Measurements from ENCODE around the gene PLEKHA5.
A peak's percentile ranks its signal among the peaks of the same experiment; 100 is the strongest.

Gene PLEKHA5

GRCh38 chr12:19120795-19121194 lies 8.7 kb upstream of the PLEKHA5 start:
- Histone ChIP-seq H3K9ac (ENCODE audit: low read length) (no peak overlapping the region), H2AFZ (ENCODE audit: low read depth, low read length) (no peak overlapping the region)
- WGBS: 42% methylated on average over 3 of the region's 3 CpGs

GRCh38 chr12:19121449-19122018 lies 8.0 kb upstream of the PLEKHA5 start:
- Histone ChIP-seq H3K9me3 (ENCODE audit: control insufficient read depth, low read length) (peaks cover 4% of the 10 kb centered on the region), H3K4me1 (ENCODE audit: control insufficient read depth, insufficient read depth, low read depth, low read length) (no peaks in the 10 kb centered on the region), H2BK15ac (ENCODE audit: low read depth, poor library complexity, severe bottlenecking) (no peak overlapping the region), H3K23ac (ENCODE audit: low read length in 2 of 2) (no peak overlapping the region), H4K8ac (ENCODE audit: low read length) (no peak overlapping the region), H2BK12ac (ENCODE audit: low read length in 2 of 2) (no peak overlapping the region), H3K4me3 (ENCODE audit: insufficient read depth in 1 of 2, low read depth in 1 of 2, low read length in 2 of 2) (no peak overlapping the region), H3K36me3 (ENCODE audit: control insufficient read depth in 1 of 2, insufficient read depth in 2 of 2, low read depth in 1 of 2, low read length in 2 of 2) (no peaks in the 10 kb centered on the region), H4K91ac (ENCODE audit: low read length) (no peak overlapping the region), H3K18ac (ENCODE audit: low read depth in 1 of 2, low read length in 2 of 2) (peak overlapping the region in 1 of 2 experiments; percentile 37), H2BK5ac (ENCODE audit: low read depth, low read length, poor library complexity, severe bottlenecking) (no peak overlapping the region), H2AFZ (ENCODE audit: low read depth, low read length) (no peak overlapping the region), H3K79me1 (replicated peaks; ENCODE audit: low read length, poor library complexity, severe bottlenecking) (no peaks in the 10 kb centered on the region), H3K9ac (ENCODE audit: low read length) (no peak overlapping the region), H3K14ac (ENCODE audit: low read length in 2 of 2) (no peak overlapping the region), H3K27me3 (ENCODE audit: control insufficient read depth in 1 of 2, insufficient read depth in 1 of 2, low read length in 2 of 2) (no peaks in the 10 kb centered on the region), H2BK120ac (ENCODE audit: low read depth, low read length) (no peak overlapping the region), H3K4me2 (ENCODE audit: low read length, poor library complexity, severe bottlenecking) (no peak overlapping the region), H2AK5ac (ENCODE audit: low read length, severe bottlenecking) (no peak overlapping the region), H3K4ac (ENCODE audit: low read depth in 1 of 2, low read length in 2 of 2) (no peak overlapping the region), H3K27ac (ENCODE audit: low read length, poor library complexity, severe bottlenecking) (no peak overlapping the region)
- 0% methylated on average over 1 of the region's 1 CpG for WGBS
- DNase-seq: no peak

More at GRCh38 chr12:19120795-19121194, 8.7 kb upstream of the PLEKHA5 start:
- no peak overlapping the region for H3K4me3 ChIP-seq (ENCODE audit: insufficient read depth in 1 of 2, low read depth in 1 of 2, low read length in 2 of 2)
- no peak overlapping the region for H4K8ac ChIP-seq (ENCODE audit: low read length)
- H2BK5ac ChIP-seq (ENCODE audit: low read depth, low read length, poor library complexity, severe bottlenecking): no peak overlapping the region
- H3K23ac ChIP-seq (ENCODE audit: low read length in 2 of 2): no peak overlapping the region
- H2BK12ac ChIP-seq (ENCODE audit: low read length in 2 of 2): no peak overlapping the region
- no peaks in the 10 kb centered on the region for H3K36me3 ChIP-seq (ENCODE audit: control insufficient read depth in 1 of 2, insufficient read depth in 2 of 2, low read depth in 1 of 2, low read length in 2 of 2)
- H3K79me1 ChIP-seq (replicated peaks; ENCODE audit: low read length, poor library complexity, severe bottlenecking): no peaks in the 10 kb centered on the region
- H2AK5ac ChIP-seq (ENCODE audit: low read length, severe bottlenecking): no peak overlapping the region
- no peak overlapping the region for H3K27ac ChIP-seq (ENCODE audit: low read length, poor library complexity, severe bottlenecking)
- H3K4ac ChIP-seq (ENCODE audit: low read depth in 1 of 2, low read length in 2 of 2): no peak overlapping the region
- H3K14ac ChIP-seq (ENCODE audit: low read length in 2 of 2): no peak overlapping the region
- H3K4me2 ChIP-seq (ENCODE audit: low read length, poor library complexity, severe bottlenecking): no peak overlapping the region
- H4K91ac ChIP-seq (ENCODE audit: low read length): no peak overlapping the region
- no peaks in the 10 kb centered on the region for H3K9me3 ChIP-seq (ENCODE audit: control insufficient read depth, low read length)
- no peaks in the 10 kb centered on the region for H3K4me1 ChIP-seq (ENCODE audit: control insufficient read depth, insufficient read depth, low read depth, low read length)
- H2BK120ac ChIP-seq (ENCODE audit: low read depth, low read length): no peak overlapping the region
- no peaks in the 10 kb centered on the region for H3K27me3 ChIP-seq (ENCODE audit: control insufficient read depth in 1 of 2, insufficient read depth in 1 of 2, low read length in 2 of 2)
- no peak overlapping the region for H3K18ac ChIP-seq (ENCODE audit: low read depth in 1 of 2, low read length in 2 of 2)
- no peak overlapping the region for H2BK15ac ChIP-seq (ENCODE audit: low read depth, poor library complexity, severe bottlenecking)
- DNase-seq: peak; percentile 38

- no peaks in the 10 kb centered on the region for H3K27me3 ChIP-seq (ENCODE audit: control insufficient read depth in 1 of 2, insufficient read depth in 1 of 2, low read length in 2 of 2)
- no peak overlapping the region for H3K4ac ChIP-seq (ENCODE audit: low read depth in 1 of 2, low read length in 2 of 2)
- DNase-seq: no peak
- H3K4me2 ChIP-seq (ENCODE audit: low read length, poor library complexity, severe bottlenecking): no peak overlapping the region
- H2BK12ac ChIP-seq (ENCODE audit: low read length in 2 of 2): no peak overlapping the region
- H3K23ac ChIP-seq (ENCODE audit: low read length in 2 of 2): no peak overlapping the region
- WGBS: 62% methylated on average over 3 of the region's 5 CpGs
- no peak overlapping the region for H2BK15ac ChIP-seq (ENCODE audit: low read depth, poor library complexity, severe bottlenecking)
- H3K9ac ChIP-seq (ENCODE audit: low read length): no peak overlapping the region
- peaks cover 21% of the 10 kb centered on the region for H3K9me3 ChIP-seq (ENCODE audit: control insufficient read depth, low read length)
- no peak overlapping the region for H2AK5ac ChIP-seq (ENCODE audit: low read length, severe bottlenecking)
- no peaks in the 10 kb centered on the region for H3K79me1 ChIP-seq (replicated peaks; ENCODE audit: low read length, poor library complexity, severe bottlenecking)
- H2BK120ac ChIP-seq (ENCODE audit: low read depth, low read length): no peak overlapping the region
- no peaks in the 10 kb centered on the region for H3K36me3 ChIP-seq (ENCODE audit: control insufficient read depth in 1 of 2, insufficient read depth in 2 of 2, low read depth in 1 of 2, low read length in 2 of 2)
- H3K4me1 ChIP-seq (ENCODE audit: control insufficient read depth, insufficient read depth, low read depth, low read length): no peaks in the 10 kb centered on the region
- H2AFZ ChIP-seq (ENCODE audit: low read depth, low read length): no peak overlapping the region
- H4K91ac ChIP-seq (ENCODE audit: low read length): no peak overlapping the region
- H4K8ac ChIP-seq (ENCODE audit: low read length): no peak overlapping the region
- no peak overlapping the region for H2BK5ac ChIP-seq (ENCODE audit: low read depth, low read length, poor library complexity, severe bottlenecking)
- no peak overlapping the region for H3K14ac ChIP-seq (ENCODE audit: low read length in 2 of 2)
- no peak overlapping the region for H3K27ac ChIP-seq (ENCODE audit: low read length, poor library complexity, severe bottlenecking)
- H3K4me3 ChIP-seq (ENCODE audit: insufficient read depth in 1 of 2, low read depth in 1 of 2, low read length in 2 of 2): no peak overlapping the region
- H3K18ac ChIP-seq (ENCODE audit: low read depth in 1 of 2, low read length in 2 of 2): no peak overlapping the region
These were observed 4.2 kb upstream of the PLEKHA5 start for GRCh38 chr12:19125325-19125724.

GRCh38 chr12:19127270-19127669 lies 2.3 kb upstream of the PLEKHA5 start:
- H2AFZ ChIP-seq (ENCODE audit: low read depth, low read length): no peak overlapping the region
- DNase-seq: no peak
- H3K23ac ChIP-seq (ENCODE audit: low read length in 2 of 2): no peak overlapping the region
- no peak overlapping the region for H4K91ac ChIP-seq (ENCODE audit: low read length)
- H2AK5ac ChIP-seq (ENCODE audit: low read length, severe bottlenecking): no peak overlapping the region
- H3K36me3 ChIP-seq (ENCODE audit: control insufficient read depth in 1 of 2, insufficient read depth in 2 of 2, low read depth in 1 of 2, low read length in 2 of 2): no peaks in the 10 kb centered on the region
- no peak overlapping the region for H2BK15ac ChIP-seq (ENCODE audit: low read depth, poor library complexity, severe bottlenecking)
- no peak overlapping the region for H3K4me3 ChIP-seq (ENCODE audit: insufficient read depth in 1 of 2, low read depth in 1 of 2, low read length in 2 of 2)
- H2BK5ac ChIP-seq (ENCODE audit: low read depth, low read length, poor library complexity, severe bottlenecking): no peak overlapping the region
- no peak overlapping the region for H4K8ac ChIP-seq (ENCODE audit: low read length)
- no peak overlapping the region for H3K27ac ChIP-seq (ENCODE audit: low read length, poor library complexity, severe bottlenecking)
- no peak overlapping the region for H2BK120ac ChIP-seq (ENCODE audit: low read depth, low read length)
- H3K4ac ChIP-seq (ENCODE audit: low read depth in 1 of 2, low read length in 2 of 2): no peak overlapping the region
- no peak overlapping the region for H3K18ac ChIP-seq (ENCODE audit: low read depth in 1 of 2, low read length in 2 of 2)
- no peaks in the 10 kb centered on the region for H3K4me1 ChIP-seq (ENCODE audit: control insufficient read depth, insufficient read depth, low read depth, low read length)
- H3K14ac ChIP-seq (ENCODE audit: low read length in 2 of 2): no peak overlapping the region
- no peak overlapping the region for H3K4me2 ChIP-seq (ENCODE audit: low read length, poor library complexity, severe bottlenecking)
- H3K27me3 ChIP-seq (ENCODE audit: control insufficient read depth in 1 of 2, insufficient read depth in 1 of 2, low read length in 2 of 2): no peaks in the 10 kb centered on the region
- no peaks in the 10 kb centered on the region for H3K79me1 ChIP-seq (replicated peaks; ENCODE audit: low read length, poor library complexity, severe bottlenecking)
- no peak overlapping the region for H2BK12ac ChIP-seq (ENCODE audit: low read length in 2 of 2)
- H3K9me3 ChIP-seq (ENCODE audit: control insufficient read depth, low read length): peaks cover 21% of the 10 kb centered on the region
- no peak overlapping the region for H3K9ac ChIP-seq (ENCODE audit: low read length)

Data from mesenchymal stem cell (in vitro differentiated cells and primary cell).